Measurements from ENCODE around the gene PTPN20. TPM values are rescaled to one million over a fixed set of nuclear protein-coding genes. Genes with fewer than 3 reads are reported as not detected.

PTPN20 gene
- total RNA-seq, 1 experiment from 2014 or later: 21.1 TPM

DNA sequence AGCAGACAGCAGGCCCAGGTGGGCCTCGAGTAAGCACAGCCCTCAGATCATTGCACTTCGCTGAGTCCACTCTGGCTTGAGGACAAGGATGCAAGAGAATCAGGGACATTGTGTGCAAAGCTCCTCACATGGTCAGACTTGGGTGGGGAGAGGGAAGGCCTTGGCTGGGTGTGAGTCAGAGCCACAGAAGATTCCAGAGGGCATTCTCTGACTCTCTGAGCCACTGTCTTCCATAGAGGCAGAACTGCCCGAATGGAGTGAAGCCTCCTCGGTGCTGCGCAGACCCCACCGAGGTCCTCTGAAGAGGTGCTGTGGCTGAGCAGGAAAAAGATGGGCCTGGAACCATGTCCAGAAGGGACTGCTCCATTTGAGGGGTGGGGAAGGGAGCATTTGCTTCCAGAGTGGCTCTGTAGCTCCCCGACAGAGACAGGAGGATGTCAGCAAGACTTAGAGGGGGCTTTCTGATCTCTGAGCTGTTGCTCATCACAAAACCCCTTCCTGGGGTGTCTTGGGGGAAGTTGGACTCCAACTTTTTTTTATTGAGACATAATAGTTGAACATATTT lies 120.8 kb downstream of the PTPN20 start:
- DNase-seq (ENCODE audit: extremely low read depth, low read depth): no peak

DNA sequence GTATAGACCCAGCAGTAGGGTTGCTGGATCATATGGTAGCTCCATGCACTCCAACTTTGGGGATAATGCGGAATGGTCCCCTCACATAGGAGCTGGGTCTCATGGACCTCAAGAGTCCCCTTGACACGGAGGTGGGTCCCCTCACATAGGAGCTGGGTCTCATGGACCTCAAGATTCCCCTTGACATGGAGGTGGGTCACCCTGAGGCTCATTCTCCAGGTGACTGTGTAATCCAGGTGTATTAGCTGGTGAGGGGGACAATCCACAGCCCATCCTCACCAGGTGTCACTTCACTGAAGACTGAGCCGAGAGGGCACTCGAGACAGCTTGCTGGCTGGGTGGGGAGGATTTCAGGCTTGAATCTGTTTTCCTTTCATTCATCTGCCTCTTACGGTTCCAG lies 121.9 kb downstream of the PTPN20 start:
- no peak for DNase-seq (ENCODE audit: extremely low read depth, low read depth)

DNA sequence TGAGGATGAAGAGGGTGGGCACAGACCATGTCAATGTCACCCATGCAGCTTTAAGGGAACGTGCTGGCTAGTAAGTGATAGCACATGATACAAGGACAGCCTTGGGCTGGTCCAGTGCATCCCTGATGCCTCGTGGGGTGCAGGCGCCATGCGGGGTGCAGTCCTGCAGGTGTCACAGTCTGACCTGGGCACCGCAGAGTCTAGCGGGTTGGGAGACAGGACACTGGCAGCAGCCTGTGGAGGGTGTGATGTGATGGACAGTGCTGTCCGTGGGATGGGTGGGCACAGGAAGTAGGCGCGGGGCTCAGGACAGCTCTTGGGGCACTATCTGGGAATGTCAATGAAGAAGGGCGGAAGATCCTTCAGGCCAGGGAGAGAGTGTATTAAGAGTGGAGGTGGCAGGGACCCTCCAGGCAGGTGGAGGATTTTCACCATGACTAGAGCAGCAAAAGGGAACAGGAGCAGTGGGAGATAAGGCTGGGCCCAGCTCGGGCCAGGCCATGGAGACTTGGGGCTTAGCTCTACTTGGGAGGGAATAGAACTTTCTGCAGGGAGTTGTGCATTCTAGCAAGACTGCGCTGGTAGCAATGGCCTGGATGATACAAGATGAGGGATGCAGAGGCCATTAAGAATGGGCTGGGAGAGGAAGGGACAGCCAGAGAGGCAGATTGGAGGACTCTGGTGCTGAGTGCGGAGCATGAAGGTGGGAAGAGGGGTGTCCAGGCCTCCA lies 122.5 kb downstream of the PTPN20 start:
- no peak for DNase-seq (ENCODE audit: extremely low read depth, low read depth)

DNA sequence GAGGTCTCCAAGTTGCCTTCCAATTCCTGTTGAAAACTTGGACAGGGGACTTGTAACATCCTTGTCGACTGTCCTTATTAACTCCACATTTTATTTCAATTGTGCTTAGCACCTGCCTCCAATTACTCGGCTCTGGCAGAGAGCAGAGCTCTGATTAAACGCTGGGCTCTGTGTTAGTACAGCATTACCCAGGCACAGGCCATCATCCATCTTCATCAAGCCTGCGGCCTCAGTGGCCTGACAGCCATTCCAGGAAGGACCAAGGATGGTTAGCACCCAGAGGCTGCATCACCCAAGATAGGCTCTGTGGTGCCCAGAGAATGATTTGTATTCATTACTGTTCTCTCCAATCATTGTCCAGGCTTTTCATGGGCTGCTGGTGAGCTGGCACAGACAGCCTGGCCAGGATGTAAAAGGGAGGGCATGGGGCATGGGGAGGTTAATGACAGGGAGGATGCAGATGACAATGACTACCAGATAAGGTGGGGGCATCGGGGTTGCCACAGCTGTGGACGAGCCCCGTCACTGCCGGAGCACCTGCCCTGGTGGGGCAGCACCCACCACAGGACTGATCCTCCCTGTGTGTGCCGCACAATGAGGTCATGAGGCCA lies 123.3 kb downstream of the PTPN20 start:
- no peak for DNase-seq (ENCODE audit: extremely low read depth, low read depth)

DNA sequence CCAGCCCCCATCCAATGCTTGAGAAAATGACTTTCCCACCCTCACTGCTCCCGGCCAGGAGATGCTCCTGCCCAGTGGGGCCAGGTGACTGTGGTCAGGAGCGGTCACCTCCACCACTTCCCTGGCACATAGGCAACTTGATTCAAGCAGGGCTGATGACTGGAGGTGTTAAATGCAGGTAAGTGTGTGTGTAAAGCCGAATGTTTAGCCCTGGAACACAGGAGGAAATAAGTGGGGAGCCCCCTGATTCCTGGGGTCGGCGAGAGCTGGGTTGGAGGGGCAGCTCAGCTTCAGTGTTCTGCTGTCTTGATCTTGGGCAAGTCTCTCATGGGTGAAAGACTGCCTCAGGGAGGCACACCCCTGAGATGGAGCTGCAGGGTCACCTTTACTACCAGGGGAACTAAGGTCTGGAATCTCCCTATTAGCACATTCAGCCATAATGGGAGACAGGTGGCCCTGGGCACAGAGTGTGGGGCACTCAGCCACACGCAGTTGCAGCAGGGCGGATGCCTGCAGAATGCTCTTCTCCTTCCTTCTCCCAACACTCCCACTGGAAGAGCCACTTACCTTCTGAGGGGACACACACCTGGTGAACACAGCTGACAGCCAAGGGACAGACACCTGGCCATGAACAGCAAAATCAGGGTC lies 124.1 kb downstream of the PTPN20 start:
- DNase-seq (ENCODE audit: extremely low read depth, low read depth): no peak

DNA sequence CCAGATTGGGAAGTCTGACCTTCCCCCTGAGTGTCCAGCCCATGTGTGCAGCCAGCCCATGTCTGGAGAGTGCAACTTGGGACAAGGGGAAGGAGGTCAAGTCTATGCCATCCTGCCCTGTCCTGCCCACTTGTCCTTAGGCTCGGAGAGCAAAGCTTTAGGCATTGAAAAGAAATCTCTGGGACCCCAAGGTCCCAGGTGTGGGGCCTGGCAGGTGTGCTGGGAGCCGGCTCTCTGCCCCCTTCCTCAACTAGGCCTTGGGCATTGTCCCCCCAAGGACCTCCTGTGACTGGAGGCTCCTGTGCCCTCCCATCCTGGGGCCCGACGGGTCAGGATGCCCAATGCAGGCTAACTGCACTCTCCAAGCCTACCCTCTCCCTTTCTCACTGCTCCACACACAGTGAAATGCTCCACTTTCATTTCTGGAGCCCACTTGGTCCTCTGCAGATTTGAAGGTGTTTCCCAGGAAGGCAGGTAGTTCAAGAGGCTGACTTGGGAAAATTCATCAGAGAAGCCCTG lies 124.7 kb downstream of the PTPN20 start:
- DNase-seq (ENCODE audit: extremely low read depth, low read depth): no peak

DNA sequence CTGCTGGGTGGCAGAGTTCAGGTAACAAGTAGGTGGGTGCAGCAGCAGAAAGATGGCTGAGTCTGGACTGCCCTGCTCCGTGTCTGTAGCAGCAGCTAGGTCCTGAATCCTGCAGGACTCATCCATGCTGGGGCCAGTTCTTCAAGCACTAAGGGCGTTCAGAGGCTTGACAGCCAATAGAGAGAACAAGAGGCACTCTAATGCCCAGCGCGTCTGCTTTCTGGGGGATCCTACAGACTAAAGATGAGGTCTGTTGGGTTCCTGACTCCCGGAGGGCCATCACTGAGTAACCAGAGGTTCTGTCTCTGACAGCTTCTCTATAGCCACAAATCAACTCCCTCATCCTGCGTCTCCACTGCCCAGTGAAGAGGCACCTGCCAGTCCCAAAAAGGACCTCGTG lies 125.5 kb downstream of the PTPN20 start:
- no peak for DNase-seq (ENCODE audit: extremely low read depth, low read depth)

DNA sequence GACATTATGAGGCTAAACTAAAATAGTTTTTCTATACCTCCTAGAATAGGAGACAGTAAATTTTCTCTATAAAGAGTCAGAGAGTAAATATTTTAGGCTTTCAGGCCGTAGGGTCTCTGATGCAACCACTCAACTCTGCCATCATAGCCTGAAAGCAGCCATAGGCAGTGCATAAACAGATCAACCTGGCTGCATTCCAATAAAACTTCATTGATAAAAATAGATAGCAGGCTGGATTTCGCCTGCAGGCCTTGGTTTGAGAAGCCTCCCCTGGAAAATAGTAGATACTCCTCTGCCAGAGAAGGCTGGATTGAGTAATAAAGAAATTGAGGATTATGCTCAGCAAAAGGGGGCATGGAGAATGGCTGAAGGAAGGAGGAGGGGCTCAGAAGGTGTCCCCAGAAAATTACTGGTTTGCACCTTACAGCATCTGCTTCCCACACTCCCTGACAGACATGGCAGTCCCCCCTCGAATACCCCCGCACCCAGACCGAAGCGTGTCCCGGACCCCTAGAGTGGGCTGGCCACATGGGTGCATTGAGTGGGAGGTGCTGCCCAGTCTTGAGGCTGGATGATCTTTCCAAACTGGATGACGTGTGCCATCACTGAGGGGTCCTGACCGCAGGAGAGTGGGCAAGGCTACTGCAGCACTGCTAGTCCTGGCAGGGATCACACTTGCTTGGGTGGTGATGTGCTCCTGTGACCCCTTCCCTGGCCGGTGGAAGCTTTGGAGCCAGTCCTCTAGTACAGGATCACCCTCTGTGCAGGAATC lies 126.6 kb downstream of the PTPN20 start:
- no peak for DNase-seq (ENCODE audit: extremely low read depth, low read depth)

DNA sequence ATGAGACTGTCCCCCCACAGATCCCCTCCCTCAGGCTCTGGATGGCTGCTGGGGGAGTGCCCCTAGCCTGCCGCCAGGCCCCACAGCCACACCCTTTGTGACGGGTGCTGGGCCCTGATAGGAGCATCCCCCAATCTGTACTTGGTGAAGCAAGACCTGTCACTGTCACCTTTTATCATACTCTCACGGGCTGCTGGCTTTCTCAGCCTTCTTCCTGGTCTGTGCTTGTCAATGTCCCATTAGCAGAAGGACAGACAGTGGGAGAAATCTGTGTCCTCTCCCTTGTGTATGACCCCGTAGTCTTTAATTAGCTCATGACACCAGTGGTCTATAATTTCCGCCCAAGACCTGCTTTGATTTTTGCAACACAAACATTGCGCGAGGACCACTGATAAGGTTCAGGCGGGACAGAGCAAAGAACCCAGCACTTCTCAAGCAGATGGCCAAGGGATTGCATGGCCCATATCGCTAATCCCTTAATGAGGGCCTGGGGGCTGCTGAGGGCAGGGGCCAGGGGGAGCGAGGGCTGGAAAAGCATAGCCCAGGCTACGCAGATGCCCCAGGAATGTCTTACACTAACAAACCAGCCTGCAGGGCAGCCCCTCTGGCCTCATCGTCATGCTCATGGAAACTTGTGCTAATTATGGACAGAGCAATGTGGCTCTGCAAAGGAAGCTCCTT lies 127.8 kb downstream of the PTPN20 start:
- DNase-seq (ENCODE audit: extremely low read depth, low read depth): no peak

DNA sequence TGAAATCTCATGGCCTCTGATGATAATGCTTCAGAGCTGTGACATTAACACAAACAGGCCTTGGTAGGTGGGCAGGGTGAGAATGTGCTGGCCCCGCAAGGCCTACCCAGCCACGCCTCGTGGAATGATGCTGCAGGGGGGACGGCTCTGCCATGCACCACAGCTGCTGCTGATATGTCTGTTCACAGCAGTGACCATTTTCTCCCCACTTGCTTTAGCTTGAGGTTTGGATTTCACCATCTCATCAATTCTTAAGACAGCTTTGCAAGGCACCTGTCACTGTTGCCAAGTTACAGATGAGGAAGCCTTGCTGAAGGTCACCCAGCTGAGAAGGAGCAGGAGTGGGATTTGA lies 128.3 kb downstream of the PTPN20 start:
- DNase-seq (ENCODE audit: extremely low read depth, low read depth): no peak

DNA sequence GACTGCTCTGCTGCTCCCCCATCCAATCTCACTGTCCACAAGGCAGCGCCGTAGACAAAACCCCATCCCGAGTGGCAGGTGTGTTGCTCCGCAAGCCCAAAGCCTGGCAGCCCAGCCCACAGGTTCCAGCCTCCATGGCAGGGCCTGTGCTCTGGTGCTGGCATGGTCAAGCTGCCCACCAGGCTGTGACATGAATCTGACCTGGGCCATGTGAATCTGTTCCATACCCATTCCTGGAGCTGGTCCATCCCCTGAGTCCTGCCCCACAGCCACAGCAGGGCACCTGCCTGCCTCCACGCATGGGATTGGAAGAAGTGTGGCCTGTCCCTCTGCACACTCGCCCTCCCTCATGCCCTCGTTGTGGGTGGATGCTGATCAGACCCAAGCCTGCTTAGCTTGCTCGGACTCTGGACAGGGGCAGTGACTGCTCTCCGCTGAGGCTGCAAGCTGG lies 128.8 kb downstream of the PTPN20 start:
- no peak for DNase-seq (ENCODE audit: extremely low read depth, low read depth)

DNA sequence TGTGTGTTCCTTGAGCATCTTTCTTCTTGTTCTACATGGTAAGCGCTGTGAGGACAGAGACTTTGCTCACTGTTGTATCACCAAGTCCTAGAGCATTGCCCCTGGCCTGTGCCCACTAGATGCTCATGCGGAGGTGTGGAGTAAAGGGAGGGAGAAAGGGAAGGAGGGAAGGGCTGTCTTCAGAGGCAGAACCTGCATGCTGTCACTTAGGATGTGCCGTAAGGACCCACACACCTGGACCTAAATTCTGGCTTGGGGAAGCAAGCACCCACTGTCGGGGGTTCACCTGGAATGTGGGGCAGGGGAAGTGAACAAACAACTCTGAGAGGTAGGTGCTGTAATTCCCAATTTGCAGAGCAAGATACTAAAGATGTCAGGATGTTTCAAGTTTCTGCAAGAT lies 129.5 kb downstream of the PTPN20 start:
- no peak for DNase-seq (ENCODE audit: extremely low read depth, low read depth)

DNA sequence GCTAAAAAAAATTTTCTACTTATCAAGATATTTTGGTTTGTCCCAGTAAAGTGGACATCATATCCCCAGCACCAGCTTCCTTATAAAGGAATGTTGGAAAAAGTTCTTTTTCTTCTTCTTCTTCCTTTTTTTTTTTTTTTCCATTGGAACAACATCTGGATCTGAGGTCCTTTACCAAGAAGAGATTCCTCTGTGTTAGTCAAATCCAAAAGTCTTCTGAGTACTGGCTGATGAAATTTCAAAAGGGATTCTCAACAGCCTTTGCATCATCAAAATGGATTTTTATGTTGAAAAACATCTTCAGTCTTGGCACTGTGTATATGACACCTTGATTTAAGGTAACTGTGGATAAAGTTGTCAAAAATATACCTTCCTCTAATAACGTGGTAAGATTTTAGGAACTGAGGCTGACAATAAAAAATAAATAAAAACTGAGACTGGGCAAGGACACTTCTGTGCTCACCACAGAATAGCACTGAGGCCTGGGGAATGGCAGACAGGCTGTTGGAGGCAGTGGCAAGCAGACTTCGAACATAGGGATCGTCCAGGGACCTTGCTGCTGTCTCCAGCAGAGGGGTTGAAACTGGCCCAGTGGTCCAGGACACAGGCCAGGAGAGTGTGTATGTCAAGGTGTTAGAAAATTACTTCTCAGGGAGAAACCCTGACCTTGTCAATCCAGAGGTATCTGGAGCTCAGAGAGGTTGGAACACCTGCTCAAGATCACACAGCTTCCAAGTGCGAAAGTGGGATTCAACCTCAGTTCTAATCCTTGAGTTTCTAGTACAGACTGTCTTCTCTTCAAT lies 130.4 kb downstream of the PTPN20 start:
- no peak for DNase-seq (ENCODE audit: extremely low read depth, low read depth)

DNA sequence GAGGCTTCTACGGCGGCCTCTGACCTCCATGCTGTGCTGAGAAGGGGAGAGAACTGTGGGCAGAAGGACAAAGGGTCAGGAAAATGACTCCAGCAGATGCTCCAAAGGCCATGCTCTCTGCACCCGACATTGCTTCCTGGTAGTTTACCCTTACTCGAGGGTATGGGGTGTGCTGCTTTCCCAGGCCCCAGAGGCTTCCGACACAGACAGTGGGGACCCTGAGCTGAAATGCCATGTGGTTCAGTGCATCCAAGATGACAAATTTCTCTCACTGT lies 130.9 kb downstream of the PTPN20 start:
- no peak for DNase-seq (ENCODE audit: extremely low read depth, low read depth)

DNA sequence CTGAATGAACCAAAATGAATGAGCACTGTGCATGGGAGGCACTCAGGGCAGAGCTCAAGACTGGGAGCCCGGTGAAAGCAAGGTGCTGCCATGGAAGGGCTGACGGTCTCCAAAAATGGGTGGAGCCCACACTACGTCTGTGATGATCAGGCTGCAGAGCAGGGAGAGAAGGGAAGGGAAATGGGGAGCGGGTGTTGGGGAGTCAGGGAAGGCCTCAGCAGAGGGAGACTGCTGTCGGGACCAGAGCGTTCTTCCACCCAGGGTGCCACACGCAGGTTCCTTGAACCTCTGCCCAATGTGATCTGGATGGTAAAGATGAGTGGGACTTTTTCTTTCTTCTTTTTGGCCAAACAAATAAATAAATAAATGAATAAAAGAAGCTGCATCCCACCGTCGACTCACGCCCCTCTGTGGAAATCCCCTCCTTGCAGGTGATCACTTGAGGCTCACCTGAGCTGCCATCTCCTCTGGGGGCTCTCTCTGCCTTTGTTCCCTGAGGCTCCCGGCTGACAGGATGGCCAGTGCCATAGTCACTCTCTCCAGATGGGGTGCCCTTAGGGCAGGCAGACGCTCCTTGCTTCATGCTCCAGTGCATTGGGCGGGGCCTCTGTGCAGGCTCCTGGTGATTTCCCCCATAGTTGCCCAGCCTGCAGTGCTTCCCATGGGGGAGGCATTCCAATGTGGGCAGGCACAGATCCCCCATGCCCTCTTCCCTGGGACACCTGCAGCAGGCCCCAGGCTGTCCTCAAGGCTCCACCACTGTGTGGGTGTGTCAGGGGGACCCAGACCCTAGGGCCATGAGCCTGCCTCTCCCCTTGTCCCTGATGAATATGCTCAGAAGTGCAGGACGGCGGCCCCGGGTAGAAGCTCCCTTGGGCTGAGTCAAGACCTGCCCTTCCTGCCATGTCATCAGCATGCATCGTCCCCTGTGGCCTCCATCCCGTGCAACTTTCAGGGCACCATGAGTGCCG lies 131.8 kb downstream of the PTPN20 start:
- DNase-seq (ENCODE audit: extremely low read depth, low read depth): no peak

DNA sequence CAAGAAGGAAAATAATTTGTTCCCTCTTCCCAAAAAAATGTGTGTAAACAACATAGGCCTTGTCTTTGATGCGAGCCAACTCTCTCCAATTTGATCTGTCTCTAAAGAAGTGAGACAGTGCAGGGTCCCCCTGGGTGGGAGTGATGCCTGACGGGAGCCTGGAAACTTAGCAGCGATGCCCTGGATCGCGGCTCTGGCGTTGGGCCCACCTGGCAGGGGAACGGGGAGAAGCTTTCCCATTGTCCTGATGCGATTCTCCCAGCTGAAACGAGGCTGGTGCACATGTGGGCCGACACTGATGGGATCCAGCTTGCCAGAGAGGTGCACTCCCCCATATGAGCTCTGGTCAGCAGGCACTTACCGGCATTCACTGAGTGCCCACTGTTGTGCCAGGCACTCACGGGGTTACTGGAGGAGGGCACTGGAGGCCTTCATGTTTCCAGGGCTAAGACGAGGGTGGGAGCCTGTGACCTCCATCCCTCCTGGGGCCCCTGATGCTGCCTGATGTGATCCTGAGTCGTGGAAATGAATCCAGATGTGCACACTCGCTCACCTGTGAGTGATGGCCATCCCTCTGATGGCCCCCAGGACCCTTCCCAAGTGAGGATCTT lies 132.8 kb downstream of the PTPN20 start:
- DNase-seq (ENCODE audit: extremely low read depth, low read depth): no peak

DNA sequence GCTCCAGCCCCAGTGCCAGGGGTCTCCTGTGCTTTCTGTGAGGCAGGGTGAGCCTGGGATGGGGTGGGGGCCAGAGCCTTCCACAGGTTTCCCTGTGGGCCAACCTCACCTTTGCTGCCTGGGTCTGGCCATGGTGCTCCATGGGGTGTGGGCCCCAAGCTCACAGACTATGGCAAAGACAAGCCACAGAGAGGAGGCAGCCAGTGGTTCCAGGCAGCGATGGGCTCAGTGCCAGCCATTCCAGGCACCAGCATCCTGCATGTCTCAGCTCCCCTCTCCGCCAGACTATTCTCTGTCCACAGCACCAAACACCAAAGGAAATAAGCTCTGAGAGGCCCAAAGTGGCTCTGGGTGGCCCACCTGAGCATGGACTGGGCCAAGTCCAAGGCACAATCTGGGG lies 133.5 kb downstream of the PTPN20 start:
- DNase-seq (ENCODE audit: extremely low read depth, low read depth): no peak

DNA sequence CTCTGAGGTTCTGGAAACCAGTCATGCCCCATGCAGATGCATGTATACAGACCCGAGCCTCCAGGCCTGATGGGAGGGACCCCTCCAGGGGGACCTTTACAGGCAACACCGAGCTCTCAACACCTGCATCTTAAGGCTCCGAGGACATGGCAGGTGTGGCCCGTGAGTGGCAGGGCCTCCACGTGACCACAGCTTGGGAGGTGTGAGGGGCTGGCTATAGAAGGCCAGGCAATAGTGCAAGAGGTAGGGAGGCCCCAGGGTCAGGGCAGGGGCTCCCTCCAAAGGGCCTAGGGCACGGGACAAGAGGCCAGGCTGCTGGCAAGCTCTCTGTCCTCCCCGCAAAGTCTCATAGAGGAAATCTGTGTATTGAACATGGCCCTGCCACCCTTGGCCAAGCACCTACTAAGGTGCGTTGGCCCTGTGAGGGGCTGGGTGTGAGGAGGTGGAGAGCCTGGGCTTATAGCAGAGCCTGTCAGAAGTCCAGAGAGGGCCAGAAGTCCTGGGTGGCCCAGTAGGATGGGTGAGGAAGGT lies 134.2 kb downstream of the PTPN20 start:
- no peak for DNase-seq (ENCODE audit: extremely low read depth, low read depth)
